ENCODE results near the gene LAMTOR3. TPM values are rescaled to one million over a fixed set of nuclear protein-coding genes. Genes with fewer than 3 reads are reported as not detected.

Gene LAMTOR3
- total RNA-seq, 1 donor = 69.9 TPM

DNA sequence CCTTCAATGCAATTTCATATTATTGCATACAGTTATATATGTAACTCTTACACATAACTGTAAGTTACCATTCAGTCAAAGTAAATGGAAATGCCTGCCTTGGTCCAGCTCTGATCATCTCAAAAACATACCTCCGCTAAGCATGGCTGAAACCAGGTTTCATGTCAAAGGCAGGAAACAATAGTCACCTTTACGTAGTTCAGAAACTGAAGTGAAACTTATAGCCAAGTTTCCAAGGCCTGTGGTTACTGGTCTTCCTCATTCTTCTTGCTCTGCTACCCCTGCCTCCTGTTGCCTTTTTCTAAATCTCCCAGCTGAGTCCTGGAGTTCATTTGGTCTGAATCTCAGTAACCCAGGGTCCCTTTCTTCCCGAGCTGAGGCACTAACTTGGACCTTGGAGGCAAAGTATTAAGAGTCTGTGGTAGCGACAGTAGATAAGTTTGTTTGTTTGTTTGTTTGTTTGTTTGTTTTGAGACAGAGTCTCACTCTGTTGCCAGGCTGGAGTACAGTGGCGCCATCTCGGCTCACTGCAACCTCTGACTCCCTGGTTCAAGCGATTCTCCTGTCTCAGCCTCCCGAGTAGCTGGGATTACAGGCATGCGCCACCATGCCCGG lies 46.8 kb downstream of the LAMTOR3 start:
- TF ChIP-seq, protein P1, sequence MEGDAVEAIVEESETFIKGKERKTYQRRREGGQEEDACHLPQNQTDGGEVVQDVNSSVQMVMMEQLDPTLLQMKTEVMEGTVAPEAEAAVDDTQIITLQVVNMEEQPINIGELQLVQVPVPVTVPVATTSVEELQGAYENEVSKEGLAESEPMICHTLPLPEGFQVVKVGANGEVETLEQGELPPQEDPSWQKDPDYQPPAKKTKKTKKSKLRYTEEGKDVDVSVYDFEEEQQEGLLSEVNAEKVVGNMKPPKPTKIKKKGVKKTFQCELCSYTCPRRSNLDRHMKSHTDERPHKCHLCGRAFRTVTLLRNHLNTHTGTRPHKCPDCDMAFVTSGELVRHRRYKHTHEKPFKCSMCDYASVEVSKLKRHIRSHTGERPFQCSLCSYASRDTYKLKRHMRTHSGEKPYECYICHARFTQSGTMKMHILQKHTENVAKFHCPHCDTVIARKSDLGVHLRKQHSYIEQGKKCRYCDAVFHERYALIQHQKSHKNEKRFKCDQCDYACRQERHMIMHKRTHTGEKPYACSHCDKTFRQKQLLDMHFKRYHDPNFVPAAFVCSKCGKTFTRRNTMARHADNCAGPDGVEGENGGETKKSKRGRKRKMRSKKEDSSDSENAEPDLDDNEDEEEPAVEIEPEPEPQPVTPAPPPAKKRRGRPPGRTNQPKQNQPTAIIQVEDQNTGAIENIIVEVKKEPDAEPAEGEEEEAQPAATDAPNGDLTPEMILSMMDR (IDR thresholded peaks at IDR 0.05; ENCODE audit: insufficient read depth, low read length) = no peak
- H3K4me3 ChIP-seq (ENCODE audit: low read depth, low read length) = no peak overlapping the region
- DNase-seq (ENCODE audit: low read depth) = no peak

DNA sequence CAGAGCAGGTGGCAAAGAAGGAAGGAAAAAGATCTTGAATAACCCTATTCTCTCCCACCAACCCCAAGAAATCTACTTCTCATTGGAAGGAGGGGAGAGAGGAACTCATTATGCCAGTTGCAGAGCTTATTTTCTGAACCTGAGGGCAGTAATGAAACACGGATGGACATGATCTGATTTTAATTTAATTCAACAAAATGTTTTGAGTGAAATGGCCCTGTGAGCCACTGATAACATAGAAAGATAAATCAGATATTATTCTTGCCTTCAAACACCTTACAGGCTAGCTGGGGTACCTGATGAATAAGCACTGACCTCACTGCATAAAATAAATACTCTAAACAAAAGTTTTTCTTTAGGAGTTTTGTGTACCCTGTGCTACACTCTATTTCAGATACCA lies 47.3 kb downstream of the LAMTOR3 start:
- no peak overlapping the region for H3K4me3 ChIP-seq (ENCODE audit: low read depth, low read length)

DNA sequence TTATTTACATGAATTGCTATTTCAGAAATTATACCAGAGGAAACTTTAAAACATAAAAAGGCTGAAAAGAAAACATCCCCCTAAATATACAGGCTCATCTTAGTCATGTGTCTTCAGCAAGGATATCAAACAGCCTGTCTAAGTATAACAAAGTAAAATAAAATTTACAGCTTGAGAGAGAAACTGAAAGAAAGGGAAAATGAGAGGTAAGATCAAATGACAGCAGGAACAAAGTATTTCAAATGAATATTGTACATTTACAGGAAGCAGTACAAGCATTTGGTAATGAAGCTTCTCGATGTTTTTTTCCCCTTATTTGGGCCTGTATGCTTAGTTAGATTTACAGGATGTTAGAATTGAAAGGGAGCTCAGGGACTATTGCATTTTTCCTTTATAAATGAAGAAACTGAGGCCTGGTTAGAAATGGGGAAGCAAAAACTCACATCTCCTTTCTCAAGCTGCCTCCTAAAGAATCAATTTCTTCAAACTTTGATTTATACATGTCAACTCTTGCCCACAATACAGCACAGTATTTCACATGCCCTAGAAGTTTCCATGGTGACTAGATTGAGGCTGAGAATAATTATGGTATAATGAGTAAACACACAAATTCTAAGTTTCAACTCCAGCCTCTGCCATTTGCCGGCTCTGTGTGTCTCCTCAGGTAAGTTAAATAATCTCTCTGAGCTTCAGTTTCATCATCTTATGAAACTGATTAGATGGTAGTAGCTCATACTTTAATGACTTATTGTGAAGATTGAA lies 48.3 kb downstream of the LAMTOR3 start:
- no peak for DNase-seq (ENCODE audit: low read depth)
- no peak overlapping the region for H3K4me3 ChIP-seq (ENCODE audit: low read depth, low read length)
- TF ChIP-seq, protein P1 (IDR thresholded peaks at IDR 0.05; ENCODE audit: insufficient read depth, low read length) = no peak

More for the DNA sequence above, 47.3 kb downstream of the LAMTOR3 start:
- TF ChIP-seq, protein P1 (IDR thresholded peaks at IDR 0.05; ENCODE audit: insufficient read depth, low read length) = no peak
- DNase-seq (ENCODE audit: low read depth) = no peak

DNA sequence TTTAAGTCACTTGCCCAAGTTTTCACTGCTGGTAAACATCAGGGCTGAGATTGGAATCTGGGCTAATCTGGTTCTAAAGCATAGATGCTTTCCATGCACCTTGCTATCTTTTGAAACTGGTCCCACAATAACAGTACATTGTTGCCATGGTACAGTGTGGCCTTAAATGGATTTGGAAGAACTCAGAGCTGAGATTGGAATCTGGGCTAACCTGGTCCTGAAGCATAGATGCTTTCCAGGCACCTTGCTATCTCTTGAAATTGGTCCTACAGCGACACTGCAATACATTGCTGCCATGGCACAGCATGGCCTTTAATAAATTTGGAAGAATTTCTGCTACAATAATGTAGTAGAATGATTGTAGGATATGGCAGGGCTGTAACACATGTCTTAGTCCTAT lies 49.0 kb downstream of the LAMTOR3 start:
- TF ChIP-seq, protein P1 (IDR thresholded peaks at IDR 0.05; ENCODE audit: insufficient read depth, low read length) = no peak
- DNase-seq (ENCODE audit: low read depth) = no peak
- H3K4me3 ChIP-seq (ENCODE audit: low read depth, low read length) = no peak overlapping the region

DNA sequence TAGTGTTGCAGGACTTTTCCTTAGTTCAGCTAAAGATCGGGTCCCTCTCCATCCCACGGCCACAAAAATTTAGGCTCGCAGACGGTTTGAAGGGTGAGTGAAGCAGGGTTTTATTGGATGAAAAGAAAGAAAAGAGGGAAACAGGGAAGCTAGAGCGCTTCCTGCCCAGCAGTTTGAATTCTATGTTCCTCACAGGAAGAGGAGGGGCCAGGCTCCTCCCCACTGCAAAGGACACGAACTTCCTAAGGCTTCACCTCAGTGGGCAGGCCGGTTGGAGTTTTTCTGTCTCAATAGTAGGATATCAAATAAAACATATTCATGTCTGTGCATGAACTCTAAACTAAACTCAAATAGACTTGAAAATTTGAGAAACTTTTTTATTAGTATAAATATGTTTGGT lies 50.2 kb downstream of the LAMTOR3 start:
- TF ChIP-seq, protein P1 (IDR thresholded peaks at IDR 0.05; ENCODE audit: insufficient read depth, low read length) = no peak
- H3K4me3 ChIP-seq (ENCODE audit: low read depth, low read length) = no peak overlapping the region
- no peak for DNase-seq (ENCODE audit: low read depth)

DNA sequence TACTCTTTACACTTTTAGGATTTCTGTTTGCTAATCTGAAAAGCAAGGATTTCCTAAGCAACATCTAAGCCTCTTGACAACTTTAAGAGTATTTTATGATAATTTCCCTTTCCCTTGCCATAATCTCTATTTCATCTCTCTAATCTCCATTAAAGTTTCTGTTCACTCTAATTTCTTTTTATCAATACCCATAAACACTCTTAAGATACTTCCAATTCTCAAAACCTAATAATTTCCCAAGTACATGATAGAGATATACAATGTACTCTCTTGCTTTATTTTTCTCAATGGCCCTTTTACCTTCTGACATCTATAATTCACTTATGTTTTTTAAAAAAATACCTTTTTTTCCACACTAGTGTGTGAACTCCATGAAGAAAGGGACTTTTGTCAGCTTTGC lies 50.8 kb downstream of the LAMTOR3 start:
- no peak for DNase-seq (ENCODE audit: low read depth)
- TF ChIP-seq, protein P1 (IDR thresholded peaks at IDR 0.05; ENCODE audit: insufficient read depth, low read length) = no peak
- no peak overlapping the region for H3K4me3 ChIP-seq (ENCODE audit: low read depth, low read length)
